ENCODE measurements around the gene ATP11A.

- TF ChIP-seq, protein P1, sequence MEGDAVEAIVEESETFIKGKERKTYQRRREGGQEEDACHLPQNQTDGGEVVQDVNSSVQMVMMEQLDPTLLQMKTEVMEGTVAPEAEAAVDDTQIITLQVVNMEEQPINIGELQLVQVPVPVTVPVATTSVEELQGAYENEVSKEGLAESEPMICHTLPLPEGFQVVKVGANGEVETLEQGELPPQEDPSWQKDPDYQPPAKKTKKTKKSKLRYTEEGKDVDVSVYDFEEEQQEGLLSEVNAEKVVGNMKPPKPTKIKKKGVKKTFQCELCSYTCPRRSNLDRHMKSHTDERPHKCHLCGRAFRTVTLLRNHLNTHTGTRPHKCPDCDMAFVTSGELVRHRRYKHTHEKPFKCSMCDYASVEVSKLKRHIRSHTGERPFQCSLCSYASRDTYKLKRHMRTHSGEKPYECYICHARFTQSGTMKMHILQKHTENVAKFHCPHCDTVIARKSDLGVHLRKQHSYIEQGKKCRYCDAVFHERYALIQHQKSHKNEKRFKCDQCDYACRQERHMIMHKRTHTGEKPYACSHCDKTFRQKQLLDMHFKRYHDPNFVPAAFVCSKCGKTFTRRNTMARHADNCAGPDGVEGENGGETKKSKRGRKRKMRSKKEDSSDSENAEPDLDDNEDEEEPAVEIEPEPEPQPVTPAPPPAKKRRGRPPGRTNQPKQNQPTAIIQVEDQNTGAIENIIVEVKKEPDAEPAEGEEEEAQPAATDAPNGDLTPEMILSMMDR (IDR thresholded peaks at IDR 0.05; ENCODE audit: low read depth, low read length), result no peak
- no peak for TF ChIP-seq EZH2phosphoT487 (IDR thresholded peaks at IDR 0.05; ENCODE audit: low read depth)
These were observed 28.5 kb upstream of the ATP11A start for GRCh38 chr13:112661291-112661690.
